ENCODE data around the gene FRMD1.

Gene FRMD1

GRCh38 chr6:168086616-168087015 lies 7.6 kb upstream of the FRMD1 start:
- Histone ChIP-seq H3K4me1 (ENCODE audit: insufficient read depth, low read length) (no peaks in the 10 kb centered on the region), H3K4me2 (ENCODE audit: insufficient read depth, low read length) (no peak overlapping the region), H3K9ac (ENCODE audit: low read depth, low read length) (no peak overlapping the region), H3K9me3 (ENCODE audit: insufficient read depth, low read length, severe bottlenecking) (no peaks in the 10 kb centered on the region), H2AFZ (ENCODE audit: low read depth, low read length) (no peak overlapping the region), H3K4me3 (ENCODE audit: low read depth in 1 of 2, low read length in 2 of 2) (no peak overlapping the region), H3K27me3 (ENCODE audit: insufficient read depth, low read length, poor library complexity) (no peaks in the 10 kb centered on the region), H3K79me2 (ENCODE audit: insufficient read depth, low read length) (no peaks in the 10 kb centered on the region), H4K20me1 (ENCODE audit: insufficient read depth, low read length) (no peaks in the 10 kb centered on the region), H3K27ac (ENCODE audit: low read length) (no peak overlapping the region), H3K36me3 (ENCODE audit: insufficient read depth, low read length) (no peaks in the 10 kb centered on the region)
- DNase-seq (no peak), ATAC-seq (ENCODE audit: insufficient read depth, low read depth) (no peak)
- TF ChIP-seq CTCF (IDR thresholded peaks at IDR 0.05; ENCODE audit: borderline replicate concordance, extremely low read depth, low read length, poor library complexity, severe bottlenecking), result no peak
- no peak for TF ChIP-seq EZH2 (IDR thresholded peaks at IDR 0.05; ENCODE audit: borderline replicate concordance, low read depth, low read length, severe bottlenecking)

DNA sequence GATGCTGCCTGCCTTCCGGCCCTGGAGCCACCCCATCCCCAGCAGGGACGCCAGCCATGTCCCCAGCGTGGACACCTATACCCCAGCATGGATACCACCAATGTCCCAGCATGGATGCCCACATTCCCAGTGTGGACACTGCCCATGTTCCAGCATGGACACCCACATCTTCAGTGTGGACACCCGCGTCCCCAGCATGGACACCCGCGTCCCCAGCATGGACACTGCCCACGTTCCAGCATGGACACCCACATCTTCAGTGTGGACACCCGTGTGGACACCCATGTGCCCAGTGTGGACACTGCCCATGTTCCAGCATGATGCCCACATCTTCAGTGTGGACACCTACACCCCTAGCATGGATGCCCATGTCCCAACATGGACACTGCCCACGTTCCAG lies 7.1 kb upstream of the FRMD1 start:
- H4K20me1 ChIP-seq (ENCODE audit: insufficient read depth, low read length), result no peaks in the 10 kb centered on the region
- H3K79me2 ChIP-seq (ENCODE audit: insufficient read depth, low read length), result no peaks in the 10 kb centered on the region
- DNase-seq (no peak), ATAC-seq (ENCODE audit: insufficient read depth, low read depth) (no peak)
- no peak overlapping the region for H3K9ac ChIP-seq (ENCODE audit: low read depth, low read length)
- no peaks in the 10 kb centered on the region for H3K36me3 ChIP-seq (ENCODE audit: insufficient read depth, low read length)
- no peaks in the 10 kb centered on the region for H3K9me3 ChIP-seq (ENCODE audit: insufficient read depth, low read length, severe bottlenecking)
- H3K4me3 ChIP-seq (ENCODE audit: low read depth in 1 of 2, low read length in 2 of 2), result no peak overlapping the region
- no peak overlapping the region for H2AFZ ChIP-seq (ENCODE audit: low read depth, low read length)
- no peak for TF ChIP-seq CTCF (IDR thresholded peaks at IDR 0.05; ENCODE audit: borderline replicate concordance, extremely low read depth, low read length, poor library complexity, severe bottlenecking)
- TF ChIP-seq EZH2 (IDR thresholded peaks at IDR 0.05; ENCODE audit: borderline replicate concordance, low read depth, low read length, severe bottlenecking), result no peak
- H3K27me3 ChIP-seq (ENCODE audit: insufficient read depth, low read length, poor library complexity), result no peaks in the 10 kb centered on the region
- H3K4me1 ChIP-seq (ENCODE audit: insufficient read depth, low read length), result no peaks in the 10 kb centered on the region
- no peak overlapping the region for H3K27ac ChIP-seq (ENCODE audit: low read length)
- H3K4me2 ChIP-seq (ENCODE audit: insufficient read depth, low read length), result no peak overlapping the region

DNA sequence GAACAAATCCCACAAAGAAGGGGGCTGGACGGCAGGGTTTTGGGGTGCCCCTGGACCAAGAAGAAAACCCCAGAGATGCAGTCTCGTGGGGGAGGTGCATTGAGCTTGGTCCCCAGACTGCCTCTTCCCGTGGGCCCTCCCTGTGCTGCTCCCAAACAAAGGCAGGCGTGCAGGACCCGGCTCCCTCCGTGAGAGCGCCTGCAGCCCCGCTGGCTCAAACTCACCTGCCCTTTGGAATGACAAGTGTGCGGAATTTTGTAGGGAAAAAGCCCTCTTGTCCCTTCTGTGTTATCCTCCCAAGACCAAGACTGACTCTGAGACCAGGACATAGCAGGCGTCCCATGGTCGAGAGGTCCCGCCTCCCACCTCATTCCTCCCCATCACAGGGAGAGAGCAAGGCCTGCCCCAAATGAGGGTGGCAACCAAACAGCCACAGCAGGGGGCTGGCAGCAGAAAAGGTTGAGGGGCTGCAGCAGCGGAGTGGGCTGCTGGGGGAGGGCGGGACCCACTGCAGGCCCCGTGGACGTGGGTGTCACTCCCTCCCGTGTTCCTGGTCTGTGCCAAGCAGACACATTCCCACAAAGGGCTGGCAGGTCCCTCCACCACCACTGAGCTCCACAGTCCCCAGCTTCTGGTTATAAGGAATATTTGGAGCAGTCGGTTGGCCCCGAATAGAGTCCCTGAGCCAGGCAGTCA lies 5.6 kb upstream of the FRMD1 start:
- H3K4me1 ChIP-seq (ENCODE audit: insufficient read depth, low read length), result no peaks in the 10 kb centered on the region
- H3K9ac ChIP-seq (ENCODE audit: low read depth, low read length), result no peak overlapping the region
- H3K79me2 ChIP-seq (ENCODE audit: insufficient read depth, low read length), result no peaks in the 10 kb centered on the region
- no peak for TF ChIP-seq CTCF (IDR thresholded peaks at IDR 0.05; ENCODE audit: borderline replicate concordance, extremely low read depth, low read length, poor library complexity, severe bottlenecking)
- no peak for TF ChIP-seq EZH2 (IDR thresholded peaks at IDR 0.05; ENCODE audit: borderline replicate concordance, low read depth, low read length, severe bottlenecking)
- no peak overlapping the region for H3K27ac ChIP-seq (ENCODE audit: low read length)
- H2AFZ ChIP-seq (ENCODE audit: low read depth, low read length), result no peak overlapping the region
- H3K9me3 ChIP-seq (ENCODE audit: insufficient read depth, low read length, severe bottlenecking), result peaks cover 2% of the 10 kb centered on the region
- H3K36me3 ChIP-seq (ENCODE audit: insufficient read depth, low read length), result no peaks in the 10 kb centered on the region
- DNase-seq (no peak), ATAC-seq (ENCODE audit: insufficient read depth, low read depth) (no peak)
- no peaks in the 10 kb centered on the region for H4K20me1 ChIP-seq (ENCODE audit: insufficient read depth, low read length)
- no peak overlapping the region for H3K4me3 ChIP-seq (ENCODE audit: low read depth in 1 of 2, low read length in 2 of 2)
- H3K4me2 ChIP-seq (ENCODE audit: insufficient read depth, low read length), result no peak overlapping the region
- H3K27me3 ChIP-seq (ENCODE audit: insufficient read depth, low read length, poor library complexity), result no peaks in the 10 kb centered on the region
